ENCODE data around the gene CSHL1.
A peak's percentile ranks its signal among the peaks of the same experiment; 100 is the strongest.
"Not testable (repeated sequence)": the region's sequence is repeated elsewhere in the genome, so short reads cannot be mapped to it uniquely, and the experiment has no call there.

Gene CSHL1

GRCh38 chr17:63939884-63940283 is 28.8 kb upstream of the CSHL1 start:
- no peak for DNase-seq

- no peak for DNase-seq
Measured at GRCh38 chr17:63939401-63939800, 28.3 kb upstream of the CSHL1 start.

GRCh38 chr17:63937920-63938319 is 26.9 kb upstream of the CSHL1 start:
- no peak for DNase-seq

GRCh38 chr17:63937319-63937718 is 26.3 kb upstream of the CSHL1 start:
- no peak for DNase-seq

GRCh38 chr17:63934183-63935112 is 23.4 kb upstream of the CSHL1 start:
- DNase-seq = no peak

- DNase-seq = no peak
Measured at GRCh38 chr17:63933598-63933997, 22.5 kb upstream of the CSHL1 start.

GRCh38 chr17:63932721-63933120 is 21.7 kb upstream of the CSHL1 start:
- DNase-seq = no peak

GRCh38 chr17:63931981-63932561 is 21.0 kb upstream of the CSHL1 start, which contains the start of gene CD79B:
Gene CD79B (minus strand): TSS chr17:63932331. CDS start chr17:63932261, 70 bp downstream.
- no peak for DNase-seq

GRCh38 chr17:63930951-63931575 is 20.0 kb upstream of the CSHL1 start:
- DNase-seq = no peak

GRCh38 chr17:63929860-63930766 is 19.1 kb upstream of the CSHL1 start:
- no peak for DNase-seq

GRCh38 chr17:63928966-63929695 is 18.1 kb upstream of the CSHL1 start:
- no peak for DNase-seq

- DNase-seq = no peak
Measured at GRCh38 chr17:63928172-63928666, 17.2 kb upstream of the CSHL1 start.

- no peak for DNase-seq
Measured at GRCh38 chr17:63927464-63928171, 16.6 kb upstream of the CSHL1 start.

- DNase-seq = no peak
Measured at GRCh38 chr17:63926164-63926563, 15.1 kb upstream of the CSHL1 start.

GRCh38 chr17:63925615-63926014 is 14.6 kb upstream of the CSHL1 start:
- no peak for DNase-seq

- not testable (repeated sequence) for DNase-seq
Measured at GRCh38 chr17:63922402-63922801, 11.3 kb upstream of the CSHL1 start.

GRCh38 chr17:63920779-63921178 is 9.7 kb upstream of the CSHL1 start:
- DNase-seq = not testable (repeated sequence)

- not testable (repeated sequence) for DNase-seq
Measured at GRCh38 chr17:63920050-63920449, 9.0 kb upstream of the CSHL1 start.

GRCh38 chr17:63919311-63919723 is 8.3 kb upstream of the CSHL1 start:
- peak in 1 of 2 experiments; percentile 4 for DNase-seq

GRCh38 chr17:63918789-63919305 is 7.8 kb upstream of the CSHL1 start, which contains the start of gene GH1:
Gene GH1 (minus strand): TSS chr17:63918839. CDS start chr17:63918776, 63 bp downstream.
- not testable (repeated sequence) for DNase-seq

GRCh38 chr17:63918305-63918704 is 7.2 kb upstream of the CSHL1 start:
- no peak for DNase-seq
